Measurements from ENCODE around the gene RGR. TPM values are rescaled to one million over a fixed set of nuclear protein-coding genes. Genes with fewer than 3 reads are reported as not detected.

Gene RGR
- total and polyA plus RNA-seq, 8 donors: 0.18 to 2.7 TPM; not detected in 6

- no peak for TF ChIP-seq POLR2AphosphoS5 (IDR thresholded peaks at IDR 0.05)
- TF ChIP-seq POLR2A (IDR thresholded peaks at IDR 0.05): no peak
- TF ChIP-seq EP300 (IDR thresholded peaks at IDR 0.05): no peak
- no peak for TF ChIP-seq CTCF (IDR thresholded peaks at IDR 0.05)
- H3K27me3 ChIP-seq: peaks cover 0 to 27% (median 9%) of the 10 kb centered on the region in 3 donors
- WGBS, 5 donors: 72 to 85% (median 77%) methylated on average over 3 of the region's 3 CpGs
- no peaks in the 10 kb centered on the region for H3K36me3 ChIP-seq
- no peaks in the 10 kb centered on the region for H3K4me1 ChIP-seq
- H3K4me3 ChIP-seq: no peak overlapping the region
- DNase-seq: no peak
- intact Hi-C loops (cut with DNase I; ENCODE audit: low total_unique reads): no loop called here
- peaks cover 0 to 4% (median 0%) of the 10 kb centered on the region in 4 donors for H3K9me3 ChIP-seq
- H3K27ac ChIP-seq: no peak overlapping the region
Observed at GRCh38 chr10:84238909-84239308, 5.9 kb upstream of the RGR start.

DNA sequence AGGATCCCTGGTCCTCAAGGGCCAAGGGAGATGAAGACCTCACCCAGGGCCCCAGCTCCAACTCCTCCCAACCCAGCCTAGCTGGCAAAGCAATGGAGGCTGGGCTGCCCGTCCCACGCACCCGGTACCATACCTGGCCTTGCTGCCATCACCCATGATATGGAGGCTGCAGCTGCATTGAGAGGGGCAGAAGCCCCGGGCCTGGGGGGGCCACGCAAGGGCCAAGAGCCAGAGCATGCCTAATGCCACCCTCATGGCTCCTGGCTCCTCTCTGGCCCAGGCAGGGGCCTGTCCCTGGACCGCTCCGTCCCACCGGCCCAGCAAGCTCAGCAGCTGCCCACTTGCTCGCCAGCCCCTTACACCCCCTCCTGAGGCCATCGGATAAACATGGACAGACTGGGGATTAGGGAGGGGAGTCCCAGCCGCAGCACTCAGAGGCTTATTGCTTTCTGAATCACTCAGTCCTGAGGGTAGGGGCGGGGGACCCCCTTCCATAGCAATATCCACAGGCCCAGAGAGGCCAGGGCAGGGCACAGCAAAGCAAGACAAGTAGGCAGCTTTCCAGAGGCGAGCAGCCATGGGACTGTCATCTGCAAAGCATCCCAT, 3.6 kb upstream of the RGR start, which contains the start of gene LRIT1:
TSS of gene LRIT1 (minus strand) at position 362 of the 606 bp plus-strand sequence. CDS start at position 255, 107 bp downstream.
- Histone ChIP-seq H3K4me1 (no peaks in the 10 kb centered on the region), H3K27ac (peak within 1 kb of the TSS in 1 of 5 donors; percentile 34), H3K27me3 (peaks cover 0 to 19% (median 9%) of the 10 kb centered on the region in 3 donors), H3K4me3 (no peak within 1 kb of the TSS), H3K9me3 (peaks cover 0 to 4% (median 0%) of the 10 kb centered on the region in 4 donors), H3K36me3 (no peaks in the 10 kb centered on the region)
- intact Hi-C loops (cut with DNase I; ENCODE audit: low total_unique reads): no loop called here
- WGBS, 5 donors: 76 to 82% (median 79%) methylated on average over 2 to 13 of the region's 13 CpGs
- TF ChIP-seq POLR2AphosphoS5 (IDR thresholded peaks at IDR 0.05): no peak
- TF ChIP-seq EP300 (IDR thresholded peaks at IDR 0.05): no peak
- no peak for TF ChIP-seq POLR2A (IDR thresholded peaks at IDR 0.05)
- TF ChIP-seq CTCF (IDR thresholded peaks at IDR 0.05): no peak
- no peak for DNase-seq

DNA sequence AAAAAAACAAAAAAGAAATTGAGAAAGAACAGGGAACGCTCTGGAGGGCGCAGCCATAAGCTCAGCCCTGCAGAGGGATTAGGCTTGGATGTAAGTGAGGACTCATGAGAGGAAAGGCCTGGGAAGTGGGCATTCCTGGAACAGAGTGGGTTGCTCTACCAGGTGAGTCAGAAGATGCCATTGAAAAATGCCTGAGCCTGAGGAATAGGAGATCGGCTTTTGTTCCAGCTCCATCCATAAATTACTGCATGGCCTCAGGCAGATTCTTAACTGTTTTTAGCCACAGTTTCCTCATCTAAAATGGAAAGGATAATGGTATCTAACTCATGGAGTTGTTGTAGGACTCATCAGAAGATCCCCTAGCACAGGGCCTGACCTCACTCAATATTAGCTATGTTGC, 1.1 kb upstream of the RGR start:
- Histone ChIP-seq H3K27ac (no peak overlapping the region), H3K9me3 (no peaks in the 10 kb centered on the region), H3K4me1 (no peaks in the 10 kb centered on the region), H3K27me3 (peaks cover 0 to under 1% (median 0%) of the 10 kb centered on the region in 3 donors), H3K36me3 (no peaks in the 10 kb centered on the region), H3K4me3 (no peak overlapping the region)
- TF ChIP-seq EP300 (IDR thresholded peaks at IDR 0.05) (no peak), POLR2AphosphoS5 (IDR thresholded peaks at IDR 0.05) (no peak), POLR2A (IDR thresholded peaks at IDR 0.05) (no peak), CTCF (IDR thresholded peaks at IDR 0.05) (no peak)
- intact Hi-C loops (cut with DNase I; ENCODE audit: low total_unique reads): no loop called here
- DNase-seq: no peak
- WGBS, 5 donors: 88 to 99% (median 92%) methylated on average over 3 of the region's 3 CpGs

GRCh38 chr10:84247496-84247895, 2.6 kb downstream of the RGR start:
- WGBS, 5 donors: 73 to 87% (median 78%) methylated on average over 6 of the region's 6 CpGs
- Histone ChIP-seq H3K27ac (no peak overlapping the region), H3K4me1 (no peaks in the 10 kb centered on the region), H3K4me3 (no peak overlapping the region), H3K27me3 (peaks cover 0 to 7% (median 0%) of the 10 kb centered on the region in 3 donors), H3K9me3 (peaks cover 0 to 7% (median 0%) of the 10 kb centered on the region in 4 donors), H3K36me3 (no peaks in the 10 kb centered on the region)
- DNase-seq: no peak
- TF ChIP-seq CTCF (IDR thresholded peaks at IDR 0.05) (no peak), POLR2AphosphoS5 (IDR thresholded peaks at IDR 0.05) (no peak), EP300 (IDR thresholded peaks at IDR 0.05) (no peak)
- intact Hi-C loops (cut with DNase I; ENCODE audit: low total_unique reads): no loop called here
